ENCODE measurements around the gene CHRNB4.
A peak's percentile ranks its signal among the peaks of the same experiment; 100 is the strongest.

CHRNB4 gene

GRCh38 chr15:78630886-78631633 is 9.9 kb downstream of the CHRNB4 start:
- DNase-seq = no peak

GRCh38 chr15:78629716-78630065 is 11.3 kb downstream of the CHRNB4 start:
- no peak for DNase-seq

GRCh38 chr15:78629031-78629715 is 11.8 kb downstream of the CHRNB4 start:
- no peak for DNase-seq

- DNase-seq = no peak
Observed at GRCh38 chr15:78628227-78628626, 12.8 kb downstream of the CHRNB4 start.

- DNase-seq = no peak
Observed at GRCh38 chr15:78627348-78627747, 13.7 kb downstream of the CHRNB4 start.

- DNase-seq = no peak
Observed at GRCh38 chr15:78626381-78626995, 14.5 kb downstream of the CHRNB4 start.

GRCh38 chr15:78625606-78626280 is 15.3 kb downstream of the CHRNB4 start:
- no peak for DNase-seq

GRCh38 chr15:78624651-78625590 is 16.1 kb downstream of the CHRNB4 start:
- no peak for DNase-seq

GRCh38 chr15:78623786-78624497 is 17.1 kb downstream of the CHRNB4 start:
- no peak for DNase-seq

- no peak for DNase-seq
Observed at GRCh38 chr15:78621810-78622402, 19.1 kb downstream of the CHRNB4 start.

- DNase-seq = peak; percentile 17
Observed at GRCh38 chr15:78620527-78621421, 20.2 kb downstream of the CHRNB4 start, which contains the start of gene CHRNA3. TSS of gene CHRNA3 (minus strand) at chr15:78620996. CDS start at chr15:78620794, 202 bp downstream.

GRCh38 chr15:78620021-78620526 is 20.9 kb downstream of the CHRNB4 start:
- peak; percentile 16 for DNase-seq

- DNase-seq = no peak
Observed at GRCh38 chr15:78619022-78619950, 21.7 kb downstream of the CHRNB4 start.

GRCh38 chr15:78618490-78618934 is 22.5 kb downstream of the CHRNB4 start:
- peak; percentile 90 for DNase-seq

- no peak for DNase-seq
Observed at GRCh38 chr15:78618064-78618463, 22.9 kb downstream of the CHRNB4 start.

GRCh38 chr15:78617516-78617915 is 23.5 kb downstream of the CHRNB4 start:
- DNase-seq = no peak

GRCh38 chr15:78617076-78617475 is 23.9 kb downstream of the CHRNB4 start:
- DNase-seq = no peak

- no peak for DNase-seq
Observed at GRCh38 chr15:78616506-78616905, 24.5 kb downstream of the CHRNB4 start.

Measured in stimulated activated CD4-positive, alpha-beta T cell treated with anti-CD3 and anti-CD28 coated beads, Interleukin-15, amount 100 ng/mL, for 24 hours (primary cell).